H1 (cell line): Measurements from ENCODE around the gene EXOC2. TPM values are rescaled to one million over a fixed set of nuclear protein-coding genes. Genes with fewer than 3 reads are reported as not detected.

ENCODE experiments used
- CTCF ChIA-PET: fragments of 300-600 bp; sonication (Branson Sonifier 250); formaldehyde crosslinking; loops from one replicate; lab custom pipeline; 2021; ENCODE audit not compliant: partially characterized antibody; lab: Charles Lee
- POLR2A ChIA-PET: fragments of 300-600 bp; sonication (Branson Sonifier 250); formaldehyde crosslinking; loops from one replicate; lab custom pipeline; 2021; ENCODE audit warnings: inconsistent platforms; ENCODE audit not compliant: partially characterized antibody; lab: Charles Lee
- DNase-seq, 2 experiments: peaks; one replicate each; pipeline versions ENCODE4 v3.0.0 to v3.0.0-alpha.2; 2010 to 2022; ENCODE audit warnings: low spot score in 2 of 2, low read depth in 1 of 2, mixed read lengths in 1 of 2
- FAIRE-seq: peaks from 2 replicates; lab custom pipeline; 2011; peaks lifted over from hg19 to GRCh38; lab: Jason Lieb, UNC
- H2AFZ ChIP-seq: 2 replicates; pipeline ENCODE4 v1.8.1; 2012; ENCODE audit warnings: low read length, inconsistent platforms
- H2AK5ac ChIP-seq: 2 replicates; pipeline ENCODE4 v1.6.1; 2013; ENCODE audit warnings: low read depth, low read length
- H2BK120ac ChIP-seq: replicated peaks from 2 replicates; pipeline ENCODE3; 2013; ENCODE audit warnings: low read depth, low read length, inconsistent platforms
- H2BK12ac ChIP-seq: 2 replicates; pipeline ENCODE4 v1.6.1; 2013; ENCODE audit warnings: low read depth, low read length
- H2BK15ac ChIP-seq: 2 replicates; pipeline ENCODE4 v1.6.1; 2013; ENCODE audit warnings: low read length
- H2BK20ac ChIP-seq: 2 replicates; pipeline ENCODE4 v1.6.1; 2013; ENCODE audit warnings: low read length
- H2BK5ac ChIP-seq: 2 replicates; pipeline ENCODE4 v1.6.1; 2013; ENCODE audit warnings: low read depth, low read length
- H3K14ac ChIP-seq: 2 replicates; pipeline ENCODE4 v1.6.1; 2013; ENCODE audit warnings: inconsistent platforms; ENCODE audit not compliant: insufficient read length
- H3K18ac ChIP-seq: 2 replicates; pipeline ENCODE4 v1.6.1; 2013; ENCODE audit warnings: low read length; ENCODE audit errors: extremely low read depth
- H3K23ac ChIP-seq: 2 replicates; pipeline ENCODE4 v1.6.1; 2013; ENCODE audit warnings: inconsistent platforms; ENCODE audit not compliant: insufficient read length
- H3K23me2 ChIP-seq: 2 replicates; pipeline ENCODE4 v1.6.1; 2013; ENCODE audit warnings: low read depth, low read length
- H3K27ac ChIP-seq: 2 replicates; pipeline ENCODE4 v1.6.1; 2011; ENCODE audit warnings: low read depth, low read length, inconsistent platforms
- H3K27me3 ChIP-seq, 4 experiments: replicated peaks in 1 of 4; 1 replicate in 1 of 4; 2 replicates in 3 of 4; pipeline versions ENCODE4 v1.6.1 to v1.8.1; 2011 to 2013; ENCODE audit warnings: low read length in 3 of 4, mild to moderate bottlenecking in 3 of 4, inconsistent platforms in 2 of 4, mixed read lengths in 2 of 4, moderate library complexity in 1 of 4; ENCODE audit not compliant: control insufficient read depth in 3 of 4, insufficient read depth in 3 of 4; ENCODE audit errors: extremely low read depth in 1 of 4
- H3K36me3 ChIP-seq, 4 experiments: 2 replicates each; pipeline versions ENCODE4 v1.6.1 to v1.8.1; 2011 to 2013; ENCODE audit warnings: mild to moderate bottlenecking in 4 of 4, low read length in 3 of 4, moderate library complexity in 2 of 4, control low read depth in 1 of 4, inconsistent platforms in 1 of 4; ENCODE audit not compliant: insufficient read depth in 4 of 4, control insufficient read depth in 2 of 4
- H3K4ac ChIP-seq: replicated peaks from 2 replicates; pipeline ENCODE3; 2013; ENCODE audit warnings: low read length, low read depth, mixed read lengths, inconsistent platforms; ENCODE audit not compliant: insufficient read length
- H3K4me1 ChIP-seq, 4 experiments: replicated peaks in 1 of 4; 1 replicate in 1 of 4; 2 replicates in 3 of 4; pipeline versions ENCODE4 v1.6.1 to v1.8.1; 2011 to 2013; ENCODE audit warnings: low read length in 3 of 4, inconsistent platforms in 2 of 4, mixed read lengths in 1 of 4; ENCODE audit not compliant: insufficient read depth in 4 of 4, control insufficient read depth in 3 of 4
- H3K4me2 ChIP-seq, 2 experiments: 2 replicates each; pipeline versions ENCODE4 v1.6.1 to v1.8.1; 2011 to 2013; ENCODE audit warnings: low read depth in 2 of 2, low read length in 2 of 2, control low read depth in 1 of 2, inconsistent platforms in 1 of 2, mild to moderate bottlenecking in 1 of 2; ENCODE audit not compliant: insufficient read depth in 1 of 2
- H3K4me3 ChIP-seq, 4 experiments: fragments of 200-600, 300-600 bp in 1 of 4; sonication (generic), shearing (Covaris generic), sonication (Bioruptor Twin) in 1 of 4; 2 replicates each; pipeline versions ENCODE4 v1.5.1 to v1.8.1; 2011 to 2016; ENCODE audit warnings: low read length in 4 of 4, low read depth in 3 of 4, control low read depth in 2 of 4, inconsistent platforms in 2 of 4, mild to moderate bottlenecking in 2 of 4, mixed read lengths in 1 of 4, moderate library complexity in 1 of 4; ENCODE audit not compliant: insufficient read depth in 2 of 4; ENCODE audit errors: extremely low read depth in 1 of 4
- H3K56ac ChIP-seq: replicated peaks from 2 replicates; pipeline ENCODE3; 2013; ENCODE audit warnings: low read depth, mild to moderate bottlenecking, mixed read lengths, low read length, inconsistent platforms; ENCODE audit not compliant: insufficient read length
- H3K79me1 ChIP-seq: 2 replicates; pipeline ENCODE4 v1.6.1; 2013; ENCODE audit warnings: low read depth, low read length, control low read depth
- H3K79me2 ChIP-seq, 2 experiments: 2 replicates each; pipeline versions ENCODE4 v1.6.1 to v1.8.1; 2012 to 2013; ENCODE audit warnings: low read length in 2 of 2, mild to moderate bottlenecking in 2 of 2, inconsistent platforms in 1 of 2; ENCODE audit not compliant: insufficient read depth in 2 of 2, control insufficient read depth in 1 of 2
- H3K9ac ChIP-seq, 4 experiments: replicated peaks in 1 of 4; 1 replicate in 1 of 4; 2 replicates in 3 of 4; pipeline versions ENCODE4 v1.6.1 to v1.8.1; 2011 to 2013; ENCODE audit warnings: low read depth in 3 of 4, low read length in 3 of 4, control low read depth in 2 of 4, mild to moderate bottlenecking in 2 of 4, moderate library complexity in 2 of 4, inconsistent platforms in 1 of 4; ENCODE audit errors: extremely low read depth in 1 of 4
- H3K9me3 ChIP-seq, 2 experiments: 2 replicates each; pipeline versions ENCODE4 v1.6.1 to v1.8.1; 2012 to 2013; ENCODE audit warnings: mild to moderate bottlenecking in 2 of 2, moderate library complexity in 2 of 2, control low read depth in 1 of 2, inconsistent platforms in 1 of 2, low read depth in 1 of 2, low read length in 1 of 2, mixed read lengths in 1 of 2; ENCODE audit not compliant: insufficient read depth in 2 of 2
- H4K20me1 ChIP-seq, 2 experiments: replicated peaks in 1 of 2; 2 replicates each; pipeline versions ENCODE3 to v1.8.1; 2011 to 2013; ENCODE audit warnings: inconsistent platforms in 2 of 2, low read length in 2 of 2, mild to moderate bottlenecking in 1 of 2; ENCODE audit not compliant: insufficient read depth in 2 of 2, control insufficient read depth in 1 of 2
- H4K5ac ChIP-seq: 2 replicates; pipeline ENCODE4 v1.6.1; 2013; ENCODE audit warnings: low read length, low read depth, mixed read lengths, inconsistent platforms; ENCODE audit not compliant: insufficient read length
- H4K8ac ChIP-seq: 2 replicates; pipeline ENCODE4 v1.8.0; 2013; ENCODE audit warnings: mild to moderate bottlenecking, moderate library complexity, low read length, inconsistent platforms; ENCODE audit not compliant: insufficient read depth; ENCODE audit errors: extremely low read depth
- H4K91ac ChIP-seq: replicated peaks from 2 replicates; pipeline ENCODE3; 2013; ENCODE audit warnings: low read length, mixed read lengths, inconsistent platforms; ENCODE audit not compliant: insufficient read length
- CBX8 ChIP-seq: fragments of 300-800, 300-1000 bp; sonication (generic); IDR thresholded peaks from 2 replicates; pipeline ENCODE4 v1.7.1; 2016; ENCODE audit warnings: low read depth, low read length, borderline replicate concordance
- CHD1 ChIP-seq: IDR thresholded peaks from 2 replicates; pipeline ENCODE4 v1.6.1; 2012; ENCODE audit warnings: low read depth, low read length, improper control_type of control experiment
- FOSL1 ChIP-seq: IDR thresholded peaks from 2 replicates; pipeline ENCODE4 v1.6.1; 2011; ENCODE audit warnings: mild to moderate bottlenecking, low read depth, low read length, moderate library complexity; ENCODE audit not compliant: insufficient read depth
- GABPA ChIP-seq: IDR thresholded peaks from 2 replicates; pipeline ENCODE4 v1.6.1; 2011; ENCODE audit warnings: mild to moderate bottlenecking, low read length, moderate library complexity, borderline replicate concordance; ENCODE audit not compliant: insufficient read depth
- JUN ChIP-seq: IDR thresholded peaks from 2 replicates; pipeline ENCODE4 v1.6.1; 2011; ENCODE audit warnings: low read depth, mild to moderate bottlenecking, improper control_type of control experiment, low read length
- KDM4A ChIP-seq: IDR thresholded peaks from one replicate; pipeline ENCODE4 v1.7.1; 2012; ENCODE audit warnings: low read depth, mild to moderate bottlenecking, moderate library complexity, low read length, inconsistent platforms; ENCODE audit not compliant: severe bottlenecking
- POLR2AphosphoS5 ChIP-seq: IDR thresholded peaks from 2 replicates; pipeline ENCODE4 v1.6.1; 2011; ENCODE audit warnings: low read depth, low read length
- SIX5 ChIP-seq: IDR thresholded peaks from 2 replicates; pipeline ENCODE4 v1.6.1; 2011; ENCODE audit warnings: mild to moderate bottlenecking, low read depth, low read length
- SP2 ChIP-seq: IDR thresholded peaks from 2 replicates; pipeline ENCODE4 v1.6.1; 2012; ENCODE audit warnings: mild to moderate bottlenecking, low read length, inconsistent platforms
- TAF7 ChIP-seq: optimal IDR thresholded peaks from 2 replicates; pipeline ENCODE3; 2011; ENCODE audit warnings: low read depth, mild to moderate bottlenecking, inconsistent platforms, low read length, moderate library complexity, borderline replicate concordance
- TBP ChIP-seq: IDR thresholded peaks from 2 replicates; pipeline ENCODE4 v1.6.1; 2011; ENCODE audit warnings: low read depth, low read length, improper control_type of control experiment
- TCF12 ChIP-seq: IDR thresholded peaks from 2 replicates; pipeline ENCODE4 v1.6.1; 2011; ENCODE audit warnings: low read depth, mild to moderate bottlenecking, low read length
- WGBS, 2 experiments: shearing (Covaris generic) in 1 of 2; methylation state at CpG; one replicate each; pipeline versions ENCODE4 v1.1.6 to v1.1.7; 2013 to 2015; ENCODE audit warnings: low lambda C conversion rate in 2 of 2, mixed read lengths in 2 of 2, inconsistent platforms in 1 of 2, low coverage in 1 of 2, missing lambda C conversion rate in 1 of 2; ENCODE audit not compliant: insufficient replicate concordance in 2 of 2, insufficient coverage in 1 of 2, insufficient read length in 1 of 2; ENCODE audit errors: extremely low coverage in 1 of 2, missing lambda C conversion rate in 1 of 2; 5-methylcytosine and 5-hydroxymethylcytosine counted together
- polyA plus RNA-seq, 7 experiments: library from polyadenylated mRNA; depleted of rRNA in 3 of 7; stranded (reverse) in 5 of 7; unstranded in 2 of 7; fragments of >200 nt in 5 of 7; fragments of 200-250 nt in 2 of 7; gene quantifications; 1 replicate in 5 of 7; 2 replicates in 1 of 7; 4 replicates in 1 of 7; pipeline versions ENCODE4 v1.2.1 to v1.2.3, GENCODE V29; 2011 to 2013; ENCODE audit warnings: missing spikeins in 2 of 7, mixed read lengths in 2 of 7
- total RNA-seq: library from RNA; stranded (reverse); fragmentation: NEBNext Ultra II Directional; extraction: Animal tissue kit (Norgen Biotek cat#: 25700); gene quantifications from 2 replicates; pipeline ENCODE4 v1.2.1, GENCODE V29; 2021
- TF ChIP-seq, protein P1 (sequence below): IDR thresholded peaks from 2 replicates; pipeline ENCODE4 v1.6.1; 2012; ENCODE audit warnings: inconsistent platforms

The EXOC2 gene
- total and polyA plus RNA-seq, 2 of the 8 experiments (the other 6 are each of a cell fraction or from before 2014, with no cell fraction given), result 25.5 to 44.4 TPM

DNA sequence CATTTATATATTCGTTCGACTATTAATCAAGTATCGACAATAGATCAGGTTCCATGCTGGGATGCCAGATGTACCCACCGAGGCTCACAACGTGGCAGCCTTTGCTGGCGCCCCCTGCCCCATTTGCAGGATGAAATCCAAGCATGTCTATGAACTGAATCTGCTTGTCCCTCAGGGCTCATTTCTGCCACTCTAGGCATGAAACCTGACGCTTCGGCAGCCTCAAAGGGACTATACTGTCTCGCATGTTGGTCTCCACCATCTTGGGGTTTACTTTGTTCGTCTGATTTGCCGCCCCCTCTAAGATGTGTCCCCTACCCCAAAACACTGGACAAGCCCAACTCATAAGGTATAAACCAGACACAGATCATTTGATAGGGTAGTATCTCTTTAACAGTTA lies 72.8 kb downstream of the EXOC2 start:
- Histone ChIP-seq H2AK5ac (no peak overlapping the region), H3K4me1 (peaks cover 0 to 5% (median 3%) of the 10 kb centered on the region in 4 experiments; a peak in 5 of 7 replicates), H2BK20ac (no peak overlapping the region), H2AFZ (no peak overlapping the region), H3K36me3 (peaks cover 0 to 12% (median 3%) of the 10 kb centered on the region in 4 experiments; a peak in 3 of 8 replicates), H3K14ac (no peak overlapping the region), H2BK15ac (no peak overlapping the region), H3K9me3 (no peaks in the 10 kb centered on the region), H3K4me2 (no peak overlapping the region), H3K23ac (no peak overlapping the region)
- no peak for DNase-seq
- no peak for TF ChIP-seq KDM4A
- TF ChIP-seq TBP, result no peak
- TF ChIP-seq, protein P1, sequence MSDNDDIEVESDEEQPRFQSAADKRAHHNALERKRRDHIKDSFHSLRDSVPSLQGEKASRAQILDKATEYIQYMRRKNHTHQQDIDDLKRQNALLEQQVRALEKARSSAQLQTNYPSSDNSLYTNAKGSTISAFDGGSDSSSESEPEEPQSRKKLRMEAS, result no peak
- no peak for TF ChIP-seq POLR2AphosphoS5
- no peak for TF ChIP-seq SIX5
- no peak for TF ChIP-seq GABPA
- no peak for TF ChIP-seq TCF12
- no peak for TF ChIP-seq FOSL1
- TF ChIP-seq TAF7, result no peak
- TF ChIP-seq CHD1, result no peak
- TF ChIP-seq CBX8, result no peak
- no peak for TF ChIP-seq SP2
- no peak for TF ChIP-seq JUN
- TF ChIP-seq, all 59 proteins: peak for 0
- POLR2A ChIA-PET, result no interaction called here
- H3K4me3 ChIP-seq, result no peak overlapping the region
- no peak overlapping the region for H4K5ac ChIP-seq
- H2BK5ac ChIP-seq, result no peak overlapping the region
- CTCF ChIA-PET, result interaction anchor here (0.7 to 1.0 kb wide), 3 partner anchors 9 to 102 kb away, joined by 3 read pairs; no protein-coding TSS in a partner anchor
- 0 out of 4 replicates have a peak, but pooled peaks cover 0 to 5% of the 10 kb centered on the region in 2 experiments for H3K79me2 ChIP-seq
- H3K9ac ChIP-seq, result no peak overlapping the region
- no peak overlapping the region for H4K8ac ChIP-seq
- H2BK120ac ChIP-seq, result no peak overlapping the region
- H3K27ac ChIP-seq, result no peak overlapping the region
- H4K91ac ChIP-seq, result no peak overlapping the region
- H3K4ac ChIP-seq, result no peak overlapping the region
- no peak overlapping the region for H3K56ac ChIP-seq
- WGBS, 2 experiments, result 94% methylated on average over 11 of the region's 11 CpGs; no CpG with 5 or more reads in 1 of the 2 experiments
- no peaks in the 10 kb centered on the region for H3K23me2 ChIP-seq
- FAIRE-seq, result no peak
- H2BK12ac ChIP-seq, result no peak overlapping the region
- H3K18ac ChIP-seq, result no peak overlapping the region
- peaks cover 11% of the 10 kb centered on the region for H3K79me1 ChIP-seq
- H3K27me3 ChIP-seq, result no peaks in the 10 kb centered on the region
- H4K20me1 ChIP-seq, result peaks cover 0 to 3% of the 10 kb centered on the region in 2 experiments
